GM19238 (cell line): ENCODE results near the gene MITD1.
"Not testable (repeated sequence)": the region's sequence is repeated elsewhere in the genome, so short reads cannot be mapped to it uniquely, and the experiment has no call there.

Experiments
- DNase-seq: peaks from one replicate; pipeline ENCODE4 v3.0.0; 2011; ENCODE audit warnings: low spot score; ENCODE audit not compliant: insufficient read length

MITD1 gene

GRCh38 chr2:99154643-99155536 is 26.0 kb downstream of the MITD1 start, which contains the start of the genes LIPT1 and TSGA10:
TSS of gene LIPT1 (plus strand) at chr2:99154967. CDS start at chr2:99161958, 6,991 bp downstream.
TSS of gene TSGA10 (minus strand) at chr2:99154942. CDS start at chr2:99109439, 45,503 bp downstream.
- peak; percentile 92 for DNase-seq

GRCh38 chr2:99153921-99154604 is 26.8 kb downstream of the MITD1 start:
- no peak for DNase-seq

DNA sequence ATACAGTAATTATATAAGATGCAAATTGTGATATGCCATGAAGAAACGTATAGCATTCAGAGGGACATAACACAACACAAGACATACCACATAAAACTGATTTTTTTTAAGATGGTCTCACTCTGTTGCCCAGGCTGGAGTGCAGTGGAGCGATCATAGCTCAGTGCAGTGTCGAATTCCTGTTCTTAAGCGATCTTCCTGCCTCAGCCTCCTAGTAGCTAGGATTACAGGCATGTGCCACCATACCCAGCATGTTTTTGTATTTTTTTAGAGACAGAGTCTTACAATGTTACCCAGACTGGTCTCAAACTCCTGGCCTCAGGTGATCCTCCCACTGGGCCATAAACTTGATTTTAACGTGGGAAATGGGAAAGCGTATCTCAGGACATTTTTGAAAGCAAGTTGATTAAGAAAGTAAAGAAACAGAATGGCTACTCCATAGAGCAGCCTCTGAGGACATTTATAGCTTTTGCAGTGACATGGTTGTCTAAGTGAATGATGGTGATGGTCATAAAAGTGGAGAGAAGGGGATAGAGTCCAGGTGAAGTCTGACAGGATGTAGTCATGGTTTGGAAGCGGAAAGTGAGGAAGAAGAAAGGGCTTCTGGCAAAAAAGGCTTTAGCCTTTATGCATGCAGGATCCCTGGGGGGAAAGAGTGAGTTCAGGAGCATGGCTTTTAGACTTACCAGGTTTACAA is 28.5 kb downstream of the MITD1 start:
- no peak for DNase-seq

DNA sequence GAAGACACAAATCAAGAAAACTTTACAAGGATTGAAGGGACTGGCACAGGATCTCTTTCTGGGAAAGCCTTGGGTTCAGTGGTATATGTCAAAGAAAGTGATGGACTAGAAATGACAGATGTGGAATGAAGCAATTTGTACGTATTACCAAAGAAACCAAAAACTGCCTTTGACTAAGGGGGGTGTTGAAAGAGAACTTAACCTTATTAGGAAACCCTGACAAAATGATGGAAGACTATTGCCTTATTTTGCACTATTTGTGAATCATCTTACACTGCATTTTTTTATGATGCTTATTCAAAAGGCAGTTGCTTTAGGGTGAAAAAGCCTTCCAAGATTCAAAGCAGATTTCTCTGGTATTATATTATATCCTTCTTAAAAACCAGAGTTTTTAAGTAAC is 30.2 kb downstream of the MITD1 start:
- no peak for DNase-seq

DNA sequence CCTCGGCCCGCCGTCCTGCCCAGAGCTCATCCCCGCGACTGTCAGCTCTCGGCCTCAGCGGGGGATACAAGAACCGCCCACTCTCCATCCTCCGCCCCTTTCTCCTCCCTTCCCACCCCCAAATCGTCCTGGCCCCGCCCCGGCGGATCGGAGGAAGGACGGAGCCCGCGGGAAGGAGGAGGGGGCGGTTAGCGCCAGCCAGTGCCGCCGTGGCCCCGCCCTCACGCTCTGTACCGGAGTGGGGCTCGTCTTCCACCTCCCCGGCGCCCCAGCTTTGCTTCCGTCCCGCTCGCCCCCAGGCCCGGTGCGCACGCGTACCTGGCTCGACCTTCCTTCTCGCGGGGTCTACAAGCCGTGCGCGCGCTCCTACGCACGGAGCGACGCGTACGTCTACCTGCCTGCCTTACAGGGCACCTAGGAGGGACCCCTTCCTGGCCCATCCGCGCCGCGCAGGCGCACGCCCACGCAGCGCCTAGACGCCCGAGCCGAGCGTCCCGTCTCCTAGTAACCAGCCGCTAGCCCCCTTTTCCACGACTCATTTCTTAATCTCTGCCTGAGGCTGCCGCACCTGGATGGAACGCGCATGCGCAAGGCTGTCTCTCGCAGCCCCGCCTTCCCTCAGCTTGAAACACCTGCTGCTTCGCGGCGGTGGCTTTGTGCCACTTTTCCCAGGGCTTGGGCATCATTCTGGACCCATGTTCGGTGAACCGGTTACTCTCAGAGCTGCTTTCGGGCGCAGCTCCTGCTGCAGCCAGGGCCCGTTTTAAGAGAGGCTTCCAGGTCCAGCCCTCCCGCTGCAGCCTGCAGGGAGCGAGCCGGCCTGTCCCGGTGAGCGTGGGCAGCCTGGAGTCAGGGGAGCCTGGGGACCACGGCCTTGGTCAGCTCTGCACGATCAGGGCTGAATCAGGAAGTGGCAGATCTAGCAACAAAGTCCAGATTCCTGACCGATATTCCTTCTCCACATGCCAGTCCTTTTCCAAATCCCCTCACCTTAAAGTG is 39.4 kb downstream of the MITD1 start, which contains the start of gene C2orf15:
TSS of gene C2orf15 (plus strand) at position 598 of the 999 bp plus-strand sequence. CDS start 8,852 bp downstream, outside the sequence.
- peak; percentile 66 for DNase-seq

DNA sequence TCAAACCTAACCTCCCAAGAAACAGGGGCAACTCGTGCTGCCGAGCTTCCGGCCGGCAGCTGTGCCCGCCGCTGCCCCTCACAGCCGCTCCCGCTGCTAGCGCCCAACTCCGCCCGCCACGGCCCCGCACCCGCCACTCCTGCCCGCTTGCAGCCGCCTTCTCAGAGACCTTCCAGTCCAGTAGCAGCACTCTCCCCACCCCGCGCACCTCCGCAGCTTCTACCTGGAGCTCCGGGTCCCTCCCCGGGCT is 40.1 kb downstream of the MITD1 start:
- DNase-seq: no peak

- DNase-seq: no peak
These were observed 40.6 kb downstream of the MITD1 start for GRCh38 chr2:99140056-99140859.

DNA sequence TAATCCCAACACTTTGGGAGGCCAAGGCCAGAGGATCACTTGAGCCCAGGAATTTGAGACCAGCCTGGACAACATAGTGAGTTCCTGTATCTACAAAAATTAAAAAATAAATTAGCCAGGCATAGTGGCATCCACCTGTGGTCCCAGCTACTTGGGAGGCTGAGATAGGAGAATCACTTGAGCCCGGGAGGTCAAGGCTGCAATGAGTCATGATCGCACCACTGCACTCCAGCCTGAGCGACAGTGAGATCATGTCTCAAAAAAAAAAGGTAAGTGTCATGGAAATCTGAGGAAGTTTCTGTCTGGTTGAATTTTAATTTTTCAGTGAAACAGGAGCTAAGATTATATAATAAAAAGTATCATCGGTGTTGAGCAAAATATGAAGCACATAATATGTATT is 41.9 kb downstream of the MITD1 start:
- no peak for DNase-seq

DNA sequence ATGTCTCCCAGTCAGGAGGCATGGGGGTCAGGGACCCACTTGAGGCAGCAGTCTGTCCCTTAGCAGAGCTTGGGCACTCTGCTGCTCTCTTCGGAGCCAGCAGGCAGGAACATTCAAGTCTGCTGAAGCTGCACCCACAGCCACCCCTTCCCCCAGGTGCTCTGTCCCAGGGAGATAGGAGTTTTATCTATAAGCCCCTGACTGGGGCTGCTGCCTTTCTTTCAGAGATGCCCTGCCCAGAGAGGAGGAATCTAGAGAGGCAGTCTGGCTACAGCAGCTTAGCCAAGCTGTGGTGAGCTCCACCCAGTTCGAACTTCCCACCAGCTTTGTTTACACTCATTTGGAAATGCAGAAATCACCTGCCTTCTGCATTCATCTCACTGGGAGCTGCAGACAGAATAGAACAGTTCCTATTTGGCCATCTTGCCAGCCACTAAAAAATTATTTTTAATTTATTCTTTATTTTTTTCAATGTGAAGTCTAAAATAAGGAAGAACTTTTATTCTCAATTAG is 45.8 kb downstream of the MITD1 start:
- not testable (repeated sequence) for DNase-seq

GRCh38 chr2:99127981-99128380 is 52.9 kb downstream of the MITD1 start:
- DNase-seq: no peak
